ENCODE results near the gene CPT1A.

DNA sequence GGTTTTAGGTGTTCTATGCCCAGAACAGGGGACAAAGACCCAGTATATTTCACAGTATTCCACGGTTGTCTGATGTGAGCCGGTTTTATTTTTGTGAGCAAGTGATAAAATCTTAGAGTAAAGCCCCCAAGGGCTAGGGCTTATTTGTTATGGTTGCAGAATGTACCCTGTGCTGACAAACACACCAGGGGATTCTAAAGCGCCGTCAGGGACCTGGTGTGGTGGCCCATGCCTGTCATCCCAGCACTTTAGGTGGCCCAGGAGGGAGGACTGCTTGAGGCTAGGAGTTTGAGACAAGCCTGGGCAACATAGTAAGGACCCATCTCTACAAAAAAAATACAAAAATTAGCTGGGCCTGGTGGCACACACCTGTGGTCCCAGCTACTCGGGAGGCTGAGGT, 39.1 kb upstream of the CPT1A start:
- no peak for TF ChIP-seq GATA3 (IDR thresholded peaks at IDR 0.05; ENCODE audit: low read depth, low read length)
- no peak for TF ChIP-seq GATA2 (IDR thresholded peaks at IDR 0.05; ENCODE audit: low read depth, low read length)

Data from SH-SY5Y (cell line).